Thyroid gland (tissue), 4 donors: ENCODE data around the gene CATSPER2. TPM values are rescaled to one million over a fixed set of nuclear protein-coding genes. Genes with fewer than 3 reads are reported as not detected.
"Not testable (repeated sequence)": the region's sequence is repeated elsewhere in the genome, so short reads cannot be mapped to it uniquely, and the experiment has no call there.

Source experiments
- DNase-seq, 2 donors: peaks; one replicate each; pipeline ENCODE4 v3.0.0-alpha.2; 2019
- H3K27ac ChIP-seq, 3 donors: fragments of 200-600 bp; sonication (generic); 1 replicate in 2 of 3; 2 replicates in 1 of 3; pipeline ENCODE4 v1.5.1; 2016 to 2019; ENCODE audit warnings: mild to moderate bottlenecking in 1 of 3, moderate library complexity in 1 of 3
- H3K27me3 ChIP-seq: fragments of 200-600 bp; sonication (generic); one replicate; pipeline ENCODE4 v1.5.1; 2019
- H3K36me3 ChIP-seq, 2 donors: fragments of 200-600 bp; sonication (generic); one replicate each; pipeline ENCODE4 v1.5.1; 2016 to 2019
- H3K4me1 ChIP-seq, 2 donors: fragments of 200-600 bp; sonication (generic); one replicate each; pipeline ENCODE4 v1.5.1; 2017 to 2019
- H3K4me3 ChIP-seq, 3 donors: fragments of 200-600 bp; sonication (generic); replicated peaks in 1 of 3; 1 replicate in 2 of 3; 2 replicates in 1 of 3; pipeline ENCODE4 v1.5.1; 2016; ENCODE audit warnings: mild to moderate bottlenecking in 1 of 3
- H3K9me3 ChIP-seq: fragments of 200-600 bp; sonication (generic); one replicate; pipeline ENCODE4 v1.5.1; 2017
- WGBS, 2 donors: methylation state at CpG; one replicate each; pipeline ENCODE4 v1.1.5; 2017; 5-methylcytosine and 5-hydroxymethylcytosine counted together
- intact Hi-C: fragments of 100-400 bp; cut with DNase I; formaldehyde crosslinking; loops from one replicate; pipeline ENCODE4 v1.15.1; 2023
- small RNA-seq: library from RNA; depleted of rRNA; stranded (forward); fragments of <200 nt; gene quantifications from one replicate; pipeline ENCODE3, GENCODE V24; 2016
- total RNA-seq, 4 donors: library from RNA; depleted of rRNA; stranded (reverse); fragments of >200 nt; gene quantifications; one replicate each; pipeline ENCODE4 v1.2.3, GENCODE V29; 2016

Gene CATSPER2
- total RNA-seq, 4 donors from 2014 or later: 4.0 to 7.6 (median 6.7) TPM

- DNase-seq, H3K4me3 ChIP-seq, intact Hi-C loops, H3K4me1 ChIP-seq, H3K9me3 ChIP-seq, H3K27ac ChIP-seq, H3K36me3 ChIP-seq, H3K27me3 ChIP-seq: not testable (repeated sequence)
- WGBS, 2 donors: no CpG with 5 or more reads among the region's 54 CpGs
These were observed 58.7 kb downstream of the CATSPER2 start, which contains the start of gene PPIP5K1 for GRCh38 chr15:43589778-43590466. Gene PPIP5K1, minus strand, starts transcription at chr15:43590208. Its CDS starts 5,704 bp downstream, at chr15:43584504.

Small RNAs within 50 kb of the gene (small RNA-seq; reads per million reads assigned to genes)
- not detected for gene PDIA3P2
- gene RNU6-554P: not detected
- not detected for gene RNU6-610P

Other genes starting within 250 kb of the CATSPER2 start
- 10 to 100 TPM; 46.4 to 98.0 (median 72.7) TPM for gene TP53BP1, start 155.7 kb downstream of the CATSPER2 start, total RNA-seq
- 10 to 100 TPM; 12.4 to 27.1 (median 17.2) TPM for gene MAP1A, start 131.2 kb downstream of the CATSPER2 start, total RNA-seq
- 100 to 1,000 TPM in 1 of 4 donors, 10 to 100 TPM in 3; 26.3 to 107 (median 52.3) TPM for gene PPIP5K1, start 58.6 kb downstream of the CATSPER2 start, total RNA-seq
- gene CKMT1B, start 54.8 kb downstream of the CATSPER2 start, total RNA-seq: 10 to 100 TPM in 3 of 4 donors, 1 to 10 TPM in 1; 4.3 to 41.2 (median 21.8) TPM
- gene STRC, start 30.0 kb downstream of the CATSPER2 start, total RNA-seq: 1 to 10 TPM in 3 of 4 donors, under 1 TPM in 1; 0.13 to 1.3 (median 1.2) TPM
- 10 to 100 TPM in 1 of 4 donors, 1 to 10 TPM in 3; 3.8 to 14.8 (median 5.2) TPM for gene CKMT1A, start 45.0 kb upstream of the CATSPER2 start, total RNA-seq
- 100 to 1,000 TPM; 307 to 764 (median 542) TPM for gene PDIA3, start 97.6 kb upstream of the CATSPER2 start, total RNA-seq
- 10 to 100 TPM in 1 of 4 donors, 1 to 10 TPM in 3; 2.1 to 11.4 (median 5.3) TPM for gene ELL3, start 128.1 kb upstream of the CATSPER2 start, total RNA-seq
- 1,000 to 10,000 TPM in 2 of 4 donors, 100 to 1,000 TPM in 2; 331 to 1,163 (median 700) TPM for gene SERF2, start 143.5 kb upstream of the CATSPER2 start, total RNA-seq
- gene SERINC4, start 151.4 kb upstream of the CATSPER2 start, total RNA-seq: under 1 TPM in 1 of 4 donors, not detected in 3; 0.33 TPM
- 10 to 100 TPM; 11.6 to 23.4 (median 12.5) TPM for gene HYPK, start 151.8 kb upstream of the CATSPER2 start, total RNA-seq
- gene MFAP1, start 175.8 kb upstream of the CATSPER2 start, total RNA-seq: 10 to 100 TPM; 20.4 to 24.5 (median 22.7) TPM
- gene WDR76, start 178.2 kb upstream of the CATSPER2 start, total RNA-seq: 1 to 10 TPM; 1.6 to 6.6 (median 4.8) TPM